T-helper 2 cell treated with Interferon-gamma antibody and Interleukin-4, amounts not matched to agents 5 μg/mL and 100 μg/mL, for 36 hours (primary cell): ENCODE data around the gene NAA11.

ENCODE experiments used
- DNase-seq: peaks from one replicate; pipeline ENCODE4 v3.0.0; 2021; ENCODE audit warnings: low spot score
- H3K27ac Mint-ChIP-seq: one replicate; pipeline ENCODE4 v1.8.0; 2021; ENCODE audit warnings: mild to moderate bottlenecking, mixed read lengths
- H3K27me3 Mint-ChIP-seq: one replicate; pipeline ENCODE4 v1.8.0; 2021; ENCODE audit warnings: low read depth, mixed read lengths
- H3K36me3 Mint-ChIP-seq: one replicate; pipeline ENCODE4 v1.8.0; 2021; ENCODE audit warnings: low read depth, mixed read lengths
- H3K4me1 Mint-ChIP-seq: one replicate; pipeline ENCODE4 v1.8.0; 2021; ENCODE audit warnings: low read depth, mixed read lengths
- H3K4me3 Mint-ChIP-seq: one replicate; pipeline ENCODE4 v1.8.0; 2022; ENCODE audit warnings: mild to moderate bottlenecking, moderate library complexity, mixed read lengths
- H3K9me3 Mint-ChIP-seq: one replicate; pipeline ENCODE4 v1.8.0; 2021; ENCODE audit warnings: mixed read lengths

Gene NAA11

GRCh38 chr4:79325864-79326328 lies at the start of gene NAA11:
NAA11 (minus strand) TSS chr4:79326061; CDS start chr4:79325877, 184 bp downstream.
- Mint-ChIP-seq H3K9me3 (no peaks in the 10 kb centered on the region), H3K36me3 (no peaks in the 10 kb centered on the region), H3K27me3 (no peaks in the 10 kb centered on the region), H3K27ac (no peak within 1 kb of the TSS), H3K4me1 (no peaks in the 10 kb centered on the region), H3K4me3 (no peak within 1 kb of the TSS)
- DNase-seq = no peak

- DNase-seq = no peak
- H3K36me3 Mint-ChIP-seq = no peaks in the 10 kb centered on the region
- no peaks in the 10 kb centered on the region for H3K27me3 Mint-ChIP-seq
- no peaks in the 10 kb centered on the region for H3K4me1 Mint-ChIP-seq
- H3K9me3 Mint-ChIP-seq = no peaks in the 10 kb centered on the region
- H3K27ac Mint-ChIP-seq = no peak overlapping the region
- H3K4me3 Mint-ChIP-seq = no peak overlapping the region
Measured at GRCh38 chr4:79370026-79370425, 44.2 kb upstream of the NAA11 start.

- no peaks in the 10 kb centered on the region for H3K9me3 Mint-ChIP-seq
- DNase-seq = no peak
- H3K4me1 Mint-ChIP-seq = no peaks in the 10 kb centered on the region
- H3K27ac Mint-ChIP-seq = no peak overlapping the region
- no peak overlapping the region for H3K4me3 Mint-ChIP-seq
- no peaks in the 10 kb centered on the region for H3K27me3 Mint-ChIP-seq
- H3K36me3 Mint-ChIP-seq = no peaks in the 10 kb centered on the region
Measured at GRCh38 chr4:79367096-79367495, 41.2 kb upstream of the NAA11 start.

GRCh38 chr4:79366422-79366821 lies 40.6 kb upstream of the NAA11 start:
- Mint-ChIP-seq H3K27ac (no peak overlapping the region), H3K36me3 (no peaks in the 10 kb centered on the region), H3K27me3 (no peaks in the 10 kb centered on the region), H3K4me1 (no peaks in the 10 kb centered on the region), H3K9me3 (no peaks in the 10 kb centered on the region), H3K4me3 (no peak overlapping the region)
- DNase-seq = no peak

- no peaks in the 10 kb centered on the region for H3K4me1 Mint-ChIP-seq
- no peaks in the 10 kb centered on the region for H3K36me3 Mint-ChIP-seq
- H3K4me3 Mint-ChIP-seq = no peak overlapping the region
- no peak for DNase-seq
- H3K27ac Mint-ChIP-seq = no peak overlapping the region
- no peaks in the 10 kb centered on the region for H3K27me3 Mint-ChIP-seq
- H3K9me3 Mint-ChIP-seq = no peaks in the 10 kb centered on the region
Measured at GRCh38 chr4:79364061-79364460, 38.2 kb upstream of the NAA11 start.

- H3K4me1 Mint-ChIP-seq = no peaks in the 10 kb centered on the region
Measured at GRCh38 chr4:79362626-79363025, 36.8 kb upstream of the NAA11 start.

GRCh38 chr4:79360006-79360405 lies 34.1 kb upstream of the NAA11 start:
- H3K4me1 Mint-ChIP-seq = no peaks in the 10 kb centered on the region
- no peaks in the 10 kb centered on the region for H3K36me3 Mint-ChIP-seq
- no peaks in the 10 kb centered on the region for H3K27me3 Mint-ChIP-seq
- no peak for DNase-seq
- H3K9me3 Mint-ChIP-seq = no peaks in the 10 kb centered on the region
- no peak overlapping the region for H3K27ac Mint-ChIP-seq
- no peak overlapping the region for H3K4me3 Mint-ChIP-seq

More at GRCh38 chr4:79362626-79363025, 36.8 kb upstream of the NAA11 start:
- Mint-ChIP-seq H3K9me3 (no peaks in the 10 kb centered on the region), H3K4me3 (no peak overlapping the region), H3K27ac (no peak overlapping the region), H3K27me3 (no peaks in the 10 kb centered on the region), H3K36me3 (no peaks in the 10 kb centered on the region)
- no peak for DNase-seq

- Mint-ChIP-seq H3K27ac (no peak overlapping the region), H3K4me3 (no peak overlapping the region), H3K36me3 (no peaks in the 10 kb centered on the region), H3K9me3 (no peaks in the 10 kb centered on the region), H3K4me1 (no peaks in the 10 kb centered on the region), H3K27me3 (no peaks in the 10 kb centered on the region)
- no peak for DNase-seq
Measured at GRCh38 chr4:79358438-79358837, 32.6 kb upstream of the NAA11 start.

GRCh38 chr4:79357365-79357764 lies 31.5 kb upstream of the NAA11 start:
- Mint-ChIP-seq H3K27me3 (no peaks in the 10 kb centered on the region), H3K27ac (no peak overlapping the region), H3K9me3 (no peaks in the 10 kb centered on the region), H3K36me3 (no peaks in the 10 kb centered on the region), H3K4me1 (no peaks in the 10 kb centered on the region), H3K4me3 (no peak overlapping the region)
- no peak for DNase-seq

- H3K27me3 Mint-ChIP-seq = no peaks in the 10 kb centered on the region
- H3K4me1 Mint-ChIP-seq = no peaks in the 10 kb centered on the region
- H3K9me3 Mint-ChIP-seq = no peaks in the 10 kb centered on the region
- no peak overlapping the region for H3K27ac Mint-ChIP-seq
- H3K4me3 Mint-ChIP-seq = no peak overlapping the region
- no peaks in the 10 kb centered on the region for H3K36me3 Mint-ChIP-seq
- DNase-seq = no peak
Measured at GRCh38 chr4:79353075-79353474, 27.2 kb upstream of the NAA11 start.

- no peaks in the 10 kb centered on the region for H3K36me3 Mint-ChIP-seq
Measured at GRCh38 chr4:79348405-79348804, 22.5 kb upstream of the NAA11 start.

GRCh38 chr4:79341893-79342653 lies 16.2 kb upstream of the NAA11 start:
- peaks cover 27% of the 10 kb centered on the region for H3K9me3 Mint-ChIP-seq
- H3K27ac Mint-ChIP-seq = no peak overlapping the region
- H3K4me3 Mint-ChIP-seq = no peak overlapping the region
- no peaks in the 10 kb centered on the region for H3K4me1 Mint-ChIP-seq
- no peaks in the 10 kb centered on the region for H3K27me3 Mint-ChIP-seq
- no peaks in the 10 kb centered on the region for H3K36me3 Mint-ChIP-seq
- no peak for DNase-seq

More at GRCh38 chr4:79348405-79348804, 22.5 kb upstream of the NAA11 start:
- H3K4me1 Mint-ChIP-seq = no peaks in the 10 kb centered on the region
- H3K27ac Mint-ChIP-seq = no peak overlapping the region
- no peak overlapping the region for H3K4me3 Mint-ChIP-seq
- peaks cover 8% of the 10 kb centered on the region for H3K9me3 Mint-ChIP-seq
- DNase-seq = no peak
- H3K27me3 Mint-ChIP-seq = no peaks in the 10 kb centered on the region

GRCh38 chr4:79340568-79340967 lies 14.7 kb upstream of the NAA11 start:
- no peak for DNase-seq
- Mint-ChIP-seq H3K4me1 (no peaks in the 10 kb centered on the region), H3K4me3 (no peak overlapping the region), H3K27ac (no peak overlapping the region), H3K9me3 (peaks cover 27% of the 10 kb centered on the region), H3K36me3 (no peaks in the 10 kb centered on the region), H3K27me3 (no peaks in the 10 kb centered on the region)

- DNase-seq = no peak
- Mint-ChIP-seq H3K4me1 (no peaks in the 10 kb centered on the region), H3K27ac (no peak overlapping the region), H3K27me3 (no peaks in the 10 kb centered on the region), H3K36me3 (no peaks in the 10 kb centered on the region), H3K4me3 (no peak overlapping the region), H3K9me3 (peaks cover 18% of the 10 kb centered on the region)
Measured at GRCh38 chr4:79338148-79338547, 12.3 kb upstream of the NAA11 start.

- no peak overlapping the region for H3K4me3 Mint-ChIP-seq
- H3K27ac Mint-ChIP-seq = no peak overlapping the region
- H3K27me3 Mint-ChIP-seq = no peaks in the 10 kb centered on the region
- peaks cover 4% of the 10 kb centered on the region for H3K4me1 Mint-ChIP-seq
- no peaks in the 10 kb centered on the region for H3K36me3 Mint-ChIP-seq
- H3K9me3 Mint-ChIP-seq = no peaks in the 10 kb centered on the region
- DNase-seq = no peak
Measured at GRCh38 chr4:79334783-79335182, 8.9 kb upstream of the NAA11 start.
